H1 (cell line): Measurements from ENCODE around the gene URGCP. TPM values are rescaled to one million over a fixed set of nuclear protein-coding genes. Genes with fewer than 3 reads are reported as not detected.

ENCODE experiments used
- CTCF ChIA-PET: fragments of 300-600 bp; sonication (Branson Sonifier 250); formaldehyde crosslinking; loops from one replicate; lab custom pipeline; 2021; ENCODE audit not compliant: partially characterized antibody; lab: Charles Lee
- POLR2A ChIA-PET: fragments of 300-600 bp; sonication (Branson Sonifier 250); formaldehyde crosslinking; loops from one replicate; lab custom pipeline; 2021; ENCODE audit warnings: inconsistent platforms; ENCODE audit not compliant: partially characterized antibody; lab: Charles Lee
- DNase-seq, 2 experiments: peaks; one replicate each; pipeline versions ENCODE4 v3.0.0 to v3.0.0-alpha.2; 2010 to 2022; ENCODE audit warnings: low spot score in 2 of 2, low read depth in 1 of 2, mixed read lengths in 1 of 2
- FAIRE-seq: peaks from 2 replicates; lab custom pipeline; 2011; peaks lifted over from hg19 to GRCh38; lab: Jason Lieb, UNC
- H2AFZ ChIP-seq: 2 replicates; pipeline ENCODE4 v1.8.1; 2012; ENCODE audit warnings: low read length, inconsistent platforms
- H2AK5ac ChIP-seq: 2 replicates; pipeline ENCODE4 v1.6.1; 2013; ENCODE audit warnings: low read depth, low read length
- H2BK120ac ChIP-seq: replicated peaks from 2 replicates; pipeline ENCODE3; 2013; ENCODE audit warnings: low read depth, low read length, inconsistent platforms
- H2BK12ac ChIP-seq: 2 replicates; pipeline ENCODE4 v1.6.1; 2013; ENCODE audit warnings: low read depth, low read length
- H2BK15ac ChIP-seq: 2 replicates; pipeline ENCODE4 v1.6.1; 2013; ENCODE audit warnings: low read length
- H2BK20ac ChIP-seq: 2 replicates; pipeline ENCODE4 v1.6.1; 2013; ENCODE audit warnings: low read length
- H2BK5ac ChIP-seq: 2 replicates; pipeline ENCODE4 v1.6.1; 2013; ENCODE audit warnings: low read depth, low read length
- H3K14ac ChIP-seq: 2 replicates; pipeline ENCODE4 v1.6.1; 2013; ENCODE audit warnings: inconsistent platforms; ENCODE audit not compliant: insufficient read length
- H3K18ac ChIP-seq: 2 replicates; pipeline ENCODE4 v1.6.1; 2013; ENCODE audit warnings: low read length; ENCODE audit errors: extremely low read depth
- H3K23ac ChIP-seq: 2 replicates; pipeline ENCODE4 v1.6.1; 2013; ENCODE audit warnings: inconsistent platforms; ENCODE audit not compliant: insufficient read length
- H3K23me2 ChIP-seq: 2 replicates; pipeline ENCODE4 v1.6.1; 2013; ENCODE audit warnings: low read depth, low read length
- H3K27ac ChIP-seq: 2 replicates; pipeline ENCODE4 v1.6.1; 2011; ENCODE audit warnings: low read depth, low read length, inconsistent platforms
- H3K27me3 ChIP-seq, 4 experiments: replicated peaks in 1 of 4; 1 replicate in 1 of 4; 2 replicates in 3 of 4; pipeline versions ENCODE4 v1.6.1 to v1.8.1; 2011 to 2013; ENCODE audit warnings: low read length in 3 of 4, mild to moderate bottlenecking in 3 of 4, inconsistent platforms in 2 of 4, mixed read lengths in 2 of 4, moderate library complexity in 1 of 4; ENCODE audit not compliant: control insufficient read depth in 3 of 4, insufficient read depth in 3 of 4; ENCODE audit errors: extremely low read depth in 1 of 4
- H3K36me3 ChIP-seq, 4 experiments: 2 replicates each; pipeline versions ENCODE4 v1.6.1 to v1.8.1; 2011 to 2013; ENCODE audit warnings: mild to moderate bottlenecking in 4 of 4, low read length in 3 of 4, moderate library complexity in 2 of 4, control low read depth in 1 of 4, inconsistent platforms in 1 of 4; ENCODE audit not compliant: insufficient read depth in 4 of 4, control insufficient read depth in 2 of 4
- H3K4ac ChIP-seq: replicated peaks from 2 replicates; pipeline ENCODE3; 2013; ENCODE audit warnings: low read length, low read depth, mixed read lengths, inconsistent platforms; ENCODE audit not compliant: insufficient read length
- H3K4me1 ChIP-seq, 4 experiments: replicated peaks in 1 of 4; 1 replicate in 1 of 4; 2 replicates in 3 of 4; pipeline versions ENCODE4 v1.6.1 to v1.8.1; 2011 to 2013; ENCODE audit warnings: low read length in 3 of 4, inconsistent platforms in 2 of 4, mixed read lengths in 1 of 4; ENCODE audit not compliant: insufficient read depth in 4 of 4, control insufficient read depth in 3 of 4
- H3K4me2 ChIP-seq, 2 experiments: 2 replicates each; pipeline versions ENCODE4 v1.6.1 to v1.8.1; 2011 to 2013; ENCODE audit warnings: low read depth in 2 of 2, low read length in 2 of 2, control low read depth in 1 of 2, inconsistent platforms in 1 of 2, mild to moderate bottlenecking in 1 of 2; ENCODE audit not compliant: insufficient read depth in 1 of 2
- H3K4me3 ChIP-seq, 4 experiments: fragments of 200-600, 300-600 bp in 1 of 4; sonication (generic), shearing (Covaris generic), sonication (Bioruptor Twin) in 1 of 4; 2 replicates each; pipeline versions ENCODE4 v1.5.1 to v1.8.1; 2011 to 2016; ENCODE audit warnings: low read length in 4 of 4, low read depth in 3 of 4, control low read depth in 2 of 4, inconsistent platforms in 2 of 4, mild to moderate bottlenecking in 2 of 4, mixed read lengths in 1 of 4, moderate library complexity in 1 of 4; ENCODE audit not compliant: insufficient read depth in 2 of 4; ENCODE audit errors: extremely low read depth in 1 of 4
- H3K56ac ChIP-seq: replicated peaks from 2 replicates; pipeline ENCODE3; 2013; ENCODE audit warnings: low read depth, mild to moderate bottlenecking, mixed read lengths, low read length, inconsistent platforms; ENCODE audit not compliant: insufficient read length
- H3K79me1 ChIP-seq: 2 replicates; pipeline ENCODE4 v1.6.1; 2013; ENCODE audit warnings: low read depth, low read length, control low read depth
- H3K79me2 ChIP-seq, 2 experiments: 2 replicates each; pipeline versions ENCODE4 v1.6.1 to v1.8.1; 2012 to 2013; ENCODE audit warnings: low read length in 2 of 2, mild to moderate bottlenecking in 2 of 2, inconsistent platforms in 1 of 2; ENCODE audit not compliant: insufficient read depth in 2 of 2, control insufficient read depth in 1 of 2
- H3K9ac ChIP-seq, 4 experiments: replicated peaks in 1 of 4; 1 replicate in 1 of 4; 2 replicates in 3 of 4; pipeline versions ENCODE4 v1.6.1 to v1.8.1; 2011 to 2013; ENCODE audit warnings: low read depth in 3 of 4, low read length in 3 of 4, control low read depth in 2 of 4, mild to moderate bottlenecking in 2 of 4, moderate library complexity in 2 of 4, inconsistent platforms in 1 of 4; ENCODE audit errors: extremely low read depth in 1 of 4
- H3K9me3 ChIP-seq, 2 experiments: 2 replicates each; pipeline versions ENCODE4 v1.6.1 to v1.8.1; 2012 to 2013; ENCODE audit warnings: mild to moderate bottlenecking in 2 of 2, moderate library complexity in 2 of 2, control low read depth in 1 of 2, inconsistent platforms in 1 of 2, low read depth in 1 of 2, low read length in 1 of 2, mixed read lengths in 1 of 2; ENCODE audit not compliant: insufficient read depth in 2 of 2
- H4K20me1 ChIP-seq, 2 experiments: replicated peaks in 1 of 2; 2 replicates each; pipeline versions ENCODE3 to v1.8.1; 2011 to 2013; ENCODE audit warnings: inconsistent platforms in 2 of 2, low read length in 2 of 2, mild to moderate bottlenecking in 1 of 2; ENCODE audit not compliant: insufficient read depth in 2 of 2, control insufficient read depth in 1 of 2
- H4K5ac ChIP-seq: 2 replicates; pipeline ENCODE4 v1.6.1; 2013; ENCODE audit warnings: low read length, low read depth, mixed read lengths, inconsistent platforms; ENCODE audit not compliant: insufficient read length
- H4K8ac ChIP-seq: 2 replicates; pipeline ENCODE4 v1.8.0; 2013; ENCODE audit warnings: mild to moderate bottlenecking, moderate library complexity, low read length, inconsistent platforms; ENCODE audit not compliant: insufficient read depth; ENCODE audit errors: extremely low read depth
- H4K91ac ChIP-seq: replicated peaks from 2 replicates; pipeline ENCODE3; 2013; ENCODE audit warnings: low read length, mixed read lengths, inconsistent platforms; ENCODE audit not compliant: insufficient read length
- ATF2 ChIP-seq: IDR thresholded peaks from 2 replicates; pipeline ENCODE4 v1.6.1; 2012; ENCODE audit warnings: low read length, inconsistent platforms
- BACH1 ChIP-seq: IDR thresholded peaks from 2 replicates; pipeline ENCODE4 v1.6.1; 2012; ENCODE audit warnings: low read length, improper control_type of control experiment
- CHD1 ChIP-seq: IDR thresholded peaks from 2 replicates; pipeline ENCODE4 v1.6.1; 2012; ENCODE audit warnings: low read depth, low read length, improper control_type of control experiment
- TAF1 ChIP-seq: IDR thresholded peaks from 2 replicates; pipeline ENCODE4 v1.6.1; 2011; ENCODE audit warnings: mild to moderate bottlenecking, low read depth, low read length
- YY1 ChIP-seq: IDR thresholded peaks from 2 replicates; pipeline ENCODE4 v1.6.1; 2011; ENCODE audit warnings: low read depth, mild to moderate bottlenecking, low read length
- WGBS, 2 experiments: shearing (Covaris generic) in 1 of 2; methylation state at CpG; one replicate each; pipeline versions ENCODE4 v1.1.6 to v1.1.7; 2013 to 2015; ENCODE audit warnings: low lambda C conversion rate in 2 of 2, mixed read lengths in 2 of 2, inconsistent platforms in 1 of 2, low coverage in 1 of 2, missing lambda C conversion rate in 1 of 2; ENCODE audit not compliant: insufficient replicate concordance in 2 of 2, insufficient coverage in 1 of 2, insufficient read length in 1 of 2; ENCODE audit errors: extremely low coverage in 1 of 2, missing lambda C conversion rate in 1 of 2; 5-methylcytosine and 5-hydroxymethylcytosine counted together
- polyA plus RNA-seq, 7 experiments: library from polyadenylated mRNA; depleted of rRNA in 3 of 7; stranded (reverse) in 5 of 7; unstranded in 2 of 7; fragments of >200 nt in 5 of 7; fragments of 200-250 nt in 2 of 7; gene quantifications; 1 replicate in 5 of 7; 2 replicates in 1 of 7; 4 replicates in 1 of 7; pipeline versions ENCODE4 v1.2.1 to v1.2.3, GENCODE V29; 2011 to 2013; ENCODE audit warnings: missing spikeins in 2 of 7, mixed read lengths in 2 of 7
- total RNA-seq: library from RNA; stranded (reverse); fragmentation: NEBNext Ultra II Directional; extraction: Animal tissue kit (Norgen Biotek cat#: 25700); gene quantifications from 2 replicates; pipeline ENCODE4 v1.2.1, GENCODE V29; 2021

The URGCP gene
- total and polyA plus RNA-seq, 2 of the 8 experiments (the other 6 are each of a cell fraction or from before 2014, with no cell fraction given) = 9.0 to 18.7 TPM

- Histone ChIP-seq H3K4me3 (peak overlapping the region; percentile 46 to 83 (median 64)), H3K27ac (no peak overlapping the region), H3K79me2 (peaks cover 0 to 40% of the 10 kb centered on the region in 2 experiments; a peak in 3 of 4 replicates)
These were observed 1.0 kb downstream of the URGCP start for GRCh38 chr7:43905209-43905946.

More at GRCh38 chr7:43905209-43905946, 1.0 kb downstream of the URGCP start:
- POLR2A ChIA-PET = interaction anchor here (0.6 to 2.5 kb wide), 9 partner anchors 10 to 148 kb away, joined by 3 to 13 read pairs (median 4); partner anchors contain the start of gene MRPS24
- no peak overlapping the region for H3K14ac ChIP-seq
- no peak overlapping the region for H3K23ac ChIP-seq
- H3K9me3 ChIP-seq = no peaks in the 10 kb centered on the region
- H3K56ac ChIP-seq = no peak overlapping the region
- no peaks in the 10 kb centered on the region for H3K36me3 ChIP-seq
- no peak for FAIRE-seq
- H4K20me1 ChIP-seq = peaks cover 2 to 9% of the 10 kb centered on the region in 2 experiments
- no peak overlapping the region for H2AK5ac ChIP-seq
- H4K5ac ChIP-seq = no peak overlapping the region
- H3K4ac ChIP-seq = no peak overlapping the region
- H2AFZ ChIP-seq = no peak overlapping the region
- no peak overlapping the region for H2BK5ac ChIP-seq
- H3K23me2 ChIP-seq = peaks cover 4% of the 10 kb centered on the region; the same call in 1 of the 2 replicates
- 46% methylated on average over 8 of the region's 8 CpGs; no CpG with 5 or more reads in 1 of the 2 experiments for WGBS, 2 experiments
- no peak for TF ChIP-seq ATF2
- no peak for TF ChIP-seq CHD1
- no peak for TF ChIP-seq BACH1
- no peak for TF ChIP-seq TAF1
- TF ChIP-seq YY1 = no peak
- TF ChIP-seq, all 59 proteins: peak for 0
- peaks cover 1 to 16% (median 10%) of the 10 kb centered on the region in 4 experiments; a peak in 6 of 7 replicates for H3K4me1 ChIP-seq
- peaks cover 4% of the 10 kb centered on the region; the same call in 1 of the 2 replicates for H3K79me1 ChIP-seq
- H3K9ac ChIP-seq = no peak overlapping the region
- H2BK15ac ChIP-seq = no peak overlapping the region
- no peak overlapping the region for H3K18ac ChIP-seq
- no peak overlapping the region for H2BK120ac ChIP-seq
- H3K27me3 ChIP-seq = no peaks in the 10 kb centered on the region
- no peak overlapping the region for H2BK20ac ChIP-seq
- peak overlapping the region; percentile 84 to 95 for H3K4me2 ChIP-seq
- no peak overlapping the region for H4K91ac ChIP-seq
- H2BK12ac ChIP-seq = no peak overlapping the region
- H4K8ac ChIP-seq = no peak overlapping the region
- CTCF ChIA-PET = interaction anchor here (0.7 to 1.6 kb wide), 5 partner anchors 10 to 298 kb away, joined by 3 to 4 read pairs (median 3); no protein-coding TSS in a partner anchor
- no peak for DNase-seq
